Measurements from ENCODE around the gene ARHGAP31.
A peak's percentile ranks its signal among the peaks of the same experiment; 100 is the strongest.
"Not testable (repeated sequence)": the region's sequence is repeated elsewhere in the genome, so short reads cannot be mapped to it uniquely, and the experiment has no call there.

Gene ARHGAP31

GRCh38 chr3:119293871-119294695, at the start of gene ARHGAP31:
Gene ARHGAP31, plus strand, starts transcription at chr3:119294383. Its CDS starts 522 bp downstream, at chr3:119294905.
- DNase-seq, result peak; percentile 66

DNA sequence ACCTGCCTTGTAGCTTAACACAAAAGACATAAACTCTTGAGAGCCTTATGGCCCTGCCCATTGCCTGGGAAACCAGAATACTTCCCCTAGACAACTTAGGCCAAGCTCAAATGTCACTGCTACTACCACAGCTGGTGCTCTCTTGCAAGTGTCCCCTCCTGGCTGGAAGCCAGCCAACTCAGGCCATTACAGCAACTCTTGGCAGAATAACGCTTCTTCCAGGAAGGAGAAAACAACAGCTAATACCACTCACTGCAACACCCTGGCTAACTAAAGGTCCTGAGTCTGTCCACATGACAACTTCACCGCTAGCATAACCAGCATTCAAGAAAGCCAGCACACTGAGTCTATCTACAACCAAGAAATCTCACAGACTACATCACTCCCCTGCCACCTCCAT, 48.4 kb upstream of the ARHGAP31 start:
- no peak for DNase-seq

DNA sequence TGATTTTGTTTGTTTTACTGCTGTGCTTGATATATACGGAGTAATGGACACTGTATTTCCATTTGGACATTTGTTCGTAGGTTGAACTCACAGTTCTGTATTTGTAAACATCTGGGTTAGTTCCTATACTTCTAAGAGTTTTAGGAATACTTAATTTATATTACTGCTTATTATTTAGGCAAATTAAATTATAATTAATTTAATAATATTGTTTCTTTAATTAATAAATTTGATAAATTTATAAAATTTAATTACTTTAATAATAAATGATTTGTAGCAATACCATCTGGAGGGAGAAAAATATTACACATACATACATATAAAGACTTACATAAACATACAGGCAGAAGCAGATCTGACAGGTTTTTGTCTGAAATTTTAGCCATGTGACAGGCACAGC, 39.0 kb upstream of the ARHGAP31 start:
- no peak for DNase-seq

DNA sequence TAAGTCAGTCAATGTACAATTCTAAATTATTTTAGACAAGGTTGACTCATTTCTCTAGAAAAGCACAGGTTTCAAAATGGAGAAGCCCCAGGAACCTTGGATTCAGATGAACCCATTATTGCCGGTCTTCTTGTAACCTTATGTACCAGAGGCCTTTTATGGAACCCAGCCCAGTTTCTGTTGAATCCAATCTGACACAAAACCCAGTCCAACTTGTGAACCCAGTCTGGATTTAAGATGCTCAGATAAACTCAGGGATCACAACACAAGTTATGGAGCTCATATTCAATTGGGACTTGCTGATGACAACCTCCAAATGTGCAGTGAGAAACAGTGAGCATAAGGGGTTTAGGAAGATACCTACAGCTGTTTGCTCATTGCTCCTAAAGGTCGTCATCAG, 37.1 kb upstream of the ARHGAP31 start:
- no peak for DNase-seq

- DNase-seq, result peak; percentile 13
Measured at GRCh38 chr3:119257654-119258410, 36.4 kb upstream of the ARHGAP31 start.

DNA sequence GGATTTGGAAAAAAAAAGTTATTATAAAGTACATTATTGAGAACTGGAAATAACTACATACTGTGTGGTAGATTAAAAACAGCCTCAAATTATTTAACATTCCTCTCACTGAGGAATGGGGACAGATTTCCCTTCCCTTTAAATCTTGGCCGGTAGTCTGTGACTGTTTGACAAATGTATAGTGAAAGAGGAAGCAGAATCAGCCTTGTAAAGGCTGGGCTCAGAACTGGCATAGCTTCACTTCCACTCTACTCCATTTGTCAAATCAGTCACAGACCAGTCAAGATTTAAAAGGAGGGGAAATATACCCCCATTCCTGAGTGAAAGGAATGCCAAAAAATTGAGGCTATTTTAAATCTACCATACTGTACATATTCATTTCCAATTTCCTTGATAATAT, 35.3 kb upstream of the ARHGAP31 start:
- DNase-seq, result peak; percentile 24

- DNase-seq, result no peak
Measured at GRCh38 chr3:119259821-119260220, 34.4 kb upstream of the ARHGAP31 start.

GRCh38 chr3:119261055-119261454, 33.1 kb upstream of the ARHGAP31 start:
- no peak for DNase-seq

DNA sequence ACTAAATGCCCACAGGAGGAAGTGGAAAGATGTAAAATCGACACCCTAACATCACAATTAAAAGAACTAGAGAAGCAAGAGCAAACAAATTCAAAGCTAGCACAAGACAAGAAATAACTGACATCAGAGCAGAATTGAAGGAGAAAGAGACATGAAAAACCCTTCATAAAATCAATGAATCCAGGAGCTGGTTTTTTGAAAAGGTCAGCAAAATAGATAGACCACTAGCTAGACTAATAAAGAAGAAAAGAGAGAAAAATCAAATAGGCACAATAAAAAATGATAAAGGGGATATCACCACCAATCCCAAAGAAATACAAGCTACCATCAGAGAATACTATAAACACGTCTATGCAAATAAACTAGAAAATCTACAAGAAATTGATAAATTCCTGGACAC, 24.0 kb upstream of the ARHGAP31 start:
- DNase-seq, result not testable (repeated sequence)

DNA sequence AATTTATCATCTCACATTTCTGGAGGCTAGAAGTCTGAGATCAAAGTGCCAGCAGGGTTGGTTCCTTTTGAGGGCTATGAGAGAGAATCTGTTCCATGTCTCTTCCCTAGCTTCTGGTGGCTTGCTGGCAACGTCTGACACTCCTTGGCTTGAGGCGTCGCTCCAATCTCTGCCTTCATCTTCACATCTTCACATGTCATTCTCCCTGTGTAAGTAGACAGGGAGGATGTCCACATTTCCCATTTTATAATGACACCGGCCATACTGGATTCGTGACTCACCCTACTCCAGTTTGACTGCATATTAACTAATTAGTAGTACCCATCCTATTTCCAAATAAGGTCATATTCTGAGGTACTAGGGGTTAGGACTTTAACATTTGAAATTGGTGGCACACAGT, 17.5 kb upstream of the ARHGAP31 start:
- no peak for DNase-seq

DNA sequence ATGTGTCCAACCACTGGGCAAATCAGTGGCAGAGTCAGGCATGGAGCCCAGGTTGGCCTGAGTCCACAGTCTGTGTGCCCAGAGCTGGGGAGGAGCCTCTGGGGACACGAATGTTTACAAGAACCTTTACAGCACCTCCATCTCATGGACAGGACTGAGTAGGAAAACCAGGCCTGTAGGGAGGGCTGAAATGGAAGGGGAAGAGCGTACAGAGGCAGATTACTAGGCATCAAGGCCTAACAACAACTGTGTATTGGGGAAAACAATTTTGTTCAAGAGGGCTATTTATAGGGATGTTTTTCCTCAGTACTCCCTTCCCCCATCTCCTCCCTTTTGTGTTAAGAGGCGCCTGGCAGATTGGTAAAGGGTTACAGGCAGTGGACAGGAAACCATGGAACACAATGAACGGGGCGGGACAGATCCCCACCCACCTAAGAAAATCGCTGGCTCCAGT, 15.1 kb upstream of the ARHGAP31 start:
- no peak for DNase-seq

GRCh38 chr3:119279584-119280243, 14.5 kb upstream of the ARHGAP31 start:
- no peak for DNase-seq

DNA sequence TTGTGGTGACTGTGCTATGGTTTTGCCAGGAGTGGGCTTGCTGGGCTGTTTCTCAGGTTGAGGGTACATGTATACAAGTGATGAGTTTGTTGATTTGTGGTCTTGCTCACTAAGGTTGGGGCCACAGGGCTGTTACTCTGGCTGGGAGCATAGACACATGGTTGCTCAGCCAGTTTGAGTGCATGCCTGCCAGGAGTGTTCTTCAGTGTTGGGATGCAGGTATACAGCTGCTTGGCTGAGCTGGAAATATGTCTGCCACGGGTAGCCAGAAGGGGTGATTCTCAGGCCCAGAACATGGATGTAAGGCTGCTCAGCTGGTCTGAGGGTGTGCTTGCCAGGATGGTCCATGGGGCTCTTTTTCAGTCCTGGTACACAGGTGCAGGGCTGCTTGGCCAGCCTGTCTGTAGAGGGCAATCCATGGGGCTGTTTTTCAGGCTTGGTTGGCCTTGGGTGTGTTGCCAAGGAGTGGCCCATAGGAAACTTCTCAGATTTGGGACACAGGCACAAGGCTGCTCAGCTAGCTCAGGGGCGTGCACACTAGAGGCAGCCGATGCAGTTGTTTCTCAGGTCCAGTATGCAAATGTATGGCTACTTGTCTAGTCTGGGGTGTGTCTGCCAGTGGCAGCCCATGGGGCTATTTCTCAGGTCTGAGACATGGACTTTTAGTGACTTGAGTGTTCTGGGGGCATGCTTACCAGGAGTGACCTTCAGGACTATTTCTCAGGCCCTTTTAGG, 5.3 kb upstream of the ARHGAP31 start:
- DNase-seq, result no peak

GRCh38 chr3:119289404-119289770, 4.8 kb upstream of the ARHGAP31 start:
- peak; percentile 58 for DNase-seq

GRCh38 chr3:119290613-119291012, 3.6 kb upstream of the ARHGAP31 start:
- DNase-seq, result no peak

GRCh38 chr3:119291062-119291700, 3.0 kb upstream of the ARHGAP31 start:
- DNase-seq, result no peak

DNA sequence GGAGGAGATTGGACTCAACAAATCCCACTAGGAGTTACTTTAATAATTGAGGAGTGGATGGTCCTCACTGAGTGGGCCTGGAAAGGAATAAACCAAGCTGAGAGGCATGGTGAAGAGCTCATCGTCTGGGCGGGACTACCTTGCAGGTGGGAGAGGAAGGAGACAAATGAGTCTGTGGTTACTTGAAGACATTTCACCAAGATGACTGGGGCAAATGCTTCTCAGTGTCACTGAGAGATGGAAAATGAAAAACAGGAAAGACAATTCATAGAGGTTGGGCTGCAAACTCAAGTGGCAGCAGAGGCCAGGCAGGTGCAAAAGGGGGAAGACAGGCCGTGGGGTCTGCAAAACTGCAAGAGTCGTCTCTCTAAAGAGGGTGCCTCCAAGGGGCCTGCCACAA, 1.5 kb upstream of the ARHGAP31 start:
- DNase-seq, result no peak

- no peak for DNase-seq
Measured at GRCh38 chr3:119293105-119293870, 895 bp upstream of the ARHGAP31 start.

DNA sequence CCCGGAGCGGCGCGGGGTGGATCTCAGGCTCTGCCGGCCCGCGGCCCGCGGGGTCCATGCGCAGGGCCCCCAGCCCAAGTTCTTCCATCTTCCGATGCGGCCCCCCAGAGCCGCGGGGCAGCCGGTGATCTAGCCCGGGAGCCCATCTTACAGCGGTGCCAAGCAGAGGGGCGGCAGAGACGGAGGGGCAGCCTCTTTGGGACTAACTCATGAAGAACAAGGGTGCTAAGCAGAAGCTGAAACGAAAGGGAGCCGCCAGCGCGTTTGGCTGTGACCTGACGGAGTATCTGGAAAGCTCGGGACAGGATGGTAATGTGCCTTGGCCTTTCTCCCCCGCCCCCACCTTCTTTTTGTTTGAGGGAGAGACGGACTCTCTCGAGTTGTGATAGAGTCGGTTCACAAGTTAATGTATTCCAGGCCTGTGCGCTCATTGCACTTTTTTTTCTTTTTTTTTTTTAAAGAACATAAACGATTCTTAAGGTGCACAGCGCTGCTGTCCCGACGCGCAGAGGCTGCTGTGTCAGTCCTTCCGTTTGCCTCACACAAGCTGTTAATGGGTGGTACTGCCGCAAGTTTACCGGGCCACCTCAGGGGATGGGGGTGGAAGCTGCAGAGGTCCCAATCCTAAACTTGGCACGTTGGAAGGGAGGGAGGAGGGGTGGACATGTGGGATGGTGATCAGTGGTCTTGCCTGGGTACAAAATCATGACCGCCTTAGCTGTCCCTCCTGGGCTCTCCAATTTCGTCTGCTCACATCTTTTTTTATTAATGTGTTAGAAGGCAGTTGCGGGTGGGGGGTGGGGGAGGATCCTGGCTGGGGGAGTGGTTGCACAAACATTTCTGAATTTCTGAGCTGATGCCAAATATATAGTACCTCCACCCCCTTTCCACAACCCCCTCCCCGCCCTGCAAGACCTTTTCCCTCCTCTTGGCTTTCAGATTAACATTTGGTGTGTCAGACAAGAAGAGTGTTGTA, 801 bp downstream of the ARHGAP31 start:
- peak; percentile 57 for DNase-seq
